MM.1S (cell line): ENCODE measurements around the gene SAV1.

Experiments used
- DNase-seq: peaks from one replicate; pipeline ENCODE4 v3.0.0-alpha.2; 2015
- H2AFZ ChIP-seq: fragments of 300-600 bp; sonication (generic); 2 replicates; pipeline ENCODE4 v1.6.0; 2016; ENCODE audit warnings: antibody characterized with exemption, low read length
- H3F3A ChIP-seq: fragments of 300-600 bp; sonication (generic); 2 replicates; pipeline ENCODE4 v1.6.1; 2016; ENCODE audit warnings: mild to moderate bottlenecking, antibody characterized with exemption, low read length, moderate library complexity, mixed read lengths; ENCODE audit not compliant: insufficient read depth
- H3K27ac ChIP-seq: fragments of 300-600 bp; sonication (generic); 2 replicates; pipeline ENCODE4 v1.5.1; 2016; ENCODE audit warnings: mild to moderate bottlenecking, low read length
- H3K27me3 ChIP-seq: fragments of 300-600 bp; sonication (generic); replicated peaks from 2 replicates; pipeline ENCODE4 v1.6.0; 2016; ENCODE audit warnings: low read length; ENCODE audit not compliant: insufficient read depth
- H3K36me3 ChIP-seq: fragments of 300-600 bp; sonication (generic); replicated peaks from 2 replicates; pipeline ENCODE4 v1.6.1; 2016; ENCODE audit warnings: mild to moderate bottlenecking, low read length, mixed read lengths; ENCODE audit not compliant: insufficient read depth
- H3K4me1 ChIP-seq: fragments of 300-600 bp; sonication (generic); 2 replicates; pipeline ENCODE4 v1.6.1; 2016; ENCODE audit warnings: low read length, mixed read lengths
- H3K4me2 ChIP-seq: fragments of 300-600 bp; sonication (generic); 2 replicates; pipeline ENCODE4 v1.6.0; 2016; ENCODE audit warnings: low read depth, low read length
- H3K4me3 ChIP-seq: fragments of 300-600 bp; sonication (generic); 2 replicates; pipeline ENCODE4 v1.5.1; 2016; ENCODE audit warnings: low read length, mixed read lengths
- H3K79me2 ChIP-seq: fragments of 300-600 bp; sonication (generic); 2 replicates; pipeline ENCODE4 v1.6.1; 2016; ENCODE audit warnings: mixed run types, low read length, mixed read lengths
- H3K9ac ChIP-seq: fragments of 300-600 bp; sonication (generic); 2 replicates; pipeline ENCODE4 v1.6.1; 2016; ENCODE audit warnings: low read length, mixed read lengths
- H3K9me2 ChIP-seq: fragments of 300-600 bp; sonication (generic); replicated peaks from 2 replicates; pipeline ENCODE4 v1.6.1; 2016; ENCODE audit warnings: mild to moderate bottlenecking, low read length, mixed read lengths; ENCODE audit not compliant: insufficient read depth
- H3K9me3 ChIP-seq: fragments of 300-600 bp; sonication (generic); replicated peaks from 2 replicates; pipeline ENCODE4 v1.6.1; 2016; ENCODE audit warnings: mild to moderate bottlenecking, low read length, mixed read lengths; ENCODE audit not compliant: insufficient read depth
- H4K20me1 ChIP-seq: fragments of 300-600 bp; sonication (generic); 2 replicates; pipeline ENCODE4 v1.6.1; 2016; ENCODE audit warnings: mild to moderate bottlenecking, low read length, moderate library complexity, mixed read lengths; ENCODE audit not compliant: insufficient read depth
- CTCF ChIP-seq: fragments of 300-600 bp; sonication (generic); IDR thresholded peaks from 2 replicates; pipeline ENCODE4 v1.5.1; 2016; ENCODE audit warnings: antibody characterized with exemption, low read length, mixed read lengths
- EZH2 ChIP-seq: fragments of 300-600 bp; sonication (generic); optimal IDR thresholded peaks from 2 replicates; pipeline ENCODE3; 2017; ENCODE audit warnings: low read depth, mild to moderate bottlenecking, antibody characterized with exemption, low read length, mixed read lengths
- EZH2phosphoT487 ChIP-seq: fragments of 300-600 bp; sonication (generic); IDR thresholded peaks from 2 replicates; pipeline ENCODE4 v1.6.1; 2018; ENCODE audit warnings: antibody characterized with exemption, low read length

The SAV1 gene

GRCh38 chr14:50667996-50668825 lies at the start of gene SAV1:
TSS of gene SAV1 (minus strand) at chr14:50668306. CDS start at chr14:50667967, 339 bp downstream.
- H2AFZ ChIP-seq: peak within 1 kb of the TSS; percentile 75; the same call in 1 of the 2 replicates
- peak; percentile 43 for DNase-seq

GRCh38 chr14:50717811-50718210 lies 49.7 kb upstream of the SAV1 start:
- H4K20me1 ChIP-seq: no peaks in the 10 kb centered on the region
- no peaks in the 10 kb centered on the region for H3K9me3 ChIP-seq
- no peak overlapping the region for H2AFZ ChIP-seq
- no peaks in the 10 kb centered on the region for H3K36me3 ChIP-seq
- DNase-seq: no peak
- no peak overlapping the region for H3K4me2 ChIP-seq
- no peaks in the 10 kb centered on the region for H3F3A ChIP-seq
- no peaks in the 10 kb centered on the region for H3K27me3 ChIP-seq
- no peak overlapping the region for H3K4me3 ChIP-seq
- TF ChIP-seq EZH2: no peak
- no peak for TF ChIP-seq CTCF
- TF ChIP-seq EZH2phosphoT487: no peak
- no peaks in the 10 kb centered on the region for H3K79me2 ChIP-seq
- H3K9ac ChIP-seq: no peak overlapping the region
- H3K9me2 ChIP-seq: no peaks in the 10 kb centered on the region
- H3K4me1 ChIP-seq: no peaks in the 10 kb centered on the region
- H3K27ac ChIP-seq: no peak overlapping the region

More at GRCh38 chr14:50667996-50668825, at the start of gene SAV1:
- Histone ChIP-seq H3K27ac (peak within 1 kb of the TSS; percentile 10; the same call in 1 of the 2 replicates), H3K79me2 (peaks cover 22% of the 10 kb centered on the region), H4K20me1 (no peaks in the 10 kb centered on the region), H3K36me3 (no peaks in the 10 kb centered on the region), H3K9me3 (no peaks in the 10 kb centered on the region), H3K9me2 (no peaks in the 10 kb centered on the region), H3F3A (0 out of 2 replicates have a peak, but pooled peaks cover 7% of the 10 kb centered on the region), H3K4me2 (peak within 1 kb of the TSS; percentile 68; the same call in 1 of the 2 replicates), H3K9ac (peak within 1 kb of the TSS; percentile 44; the same call in 1 of the 2 replicates), H3K27me3 (no peaks in the 10 kb centered on the region), H3K4me1 (no peaks in the 10 kb centered on the region), H3K4me3 (peak within 1 kb of the TSS; percentile 70)
- TF ChIP-seq EZH2phosphoT487: no peak
- no peak for TF ChIP-seq CTCF
- no peak for TF ChIP-seq EZH2

- H3K27ac ChIP-seq: no peak overlapping the region
- no peak overlapping the region for H3K4me2 ChIP-seq
- H3K4me3 ChIP-seq: no peak overlapping the region
- no peak overlapping the region for H2AFZ ChIP-seq
- H3K9me2 ChIP-seq: no peaks in the 10 kb centered on the region
- H3K9me3 ChIP-seq: no peaks in the 10 kb centered on the region
- no peaks in the 10 kb centered on the region for H3K4me1 ChIP-seq
- peak; percentile 54 for TF ChIP-seq CTCF
- TF ChIP-seq EZH2: no peak
- H3K79me2 ChIP-seq: no peaks in the 10 kb centered on the region
- H3F3A ChIP-seq: no peaks in the 10 kb centered on the region
- H3K36me3 ChIP-seq: no peaks in the 10 kb centered on the region
- peak; percentile 30 for DNase-seq
- H3K9ac ChIP-seq: no peak overlapping the region
- no peaks in the 10 kb centered on the region for H3K27me3 ChIP-seq
- H4K20me1 ChIP-seq: no peaks in the 10 kb centered on the region
Measured at GRCh38 chr14:50714450-50715073, 46.5 kb upstream of the SAV1 start.
